ENCODE data around the gene NFKBIA.
"Not testable (repeated sequence)": the region's sequence is repeated elsewhere in the genome, so short reads cannot be mapped to it uniquely, and the experiment has no call there.

NFKBIA gene

GRCh38 chr14:35389315-35389667, 15.3 kb downstream of the NFKBIA start:
- DNase-seq, result no peak

GRCh38 chr14:35388656-35389314, 15.8 kb downstream of the NFKBIA start:
- DNase-seq, result no peak

GRCh38 chr14:35387713-35388579, 16.6 kb downstream of the NFKBIA start:
- no peak for DNase-seq

- DNase-seq, result no peak
Observed at GRCh38 chr14:35387219-35387618, 17.3 kb downstream of the NFKBIA start.

GRCh38 chr14:35386673-35387125, 17.9 kb downstream of the NFKBIA start:
- no peak for DNase-seq

GRCh38 chr14:35385042-35385839, 19.3 kb downstream of the NFKBIA start:
- no peak for DNase-seq

- DNase-seq, result no peak
Observed at GRCh38 chr14:35384455-35385041, 20.0 kb downstream of the NFKBIA start.

- no peak for DNase-seq
Observed at GRCh38 chr14:35383569-35384454, 20.7 kb downstream of the NFKBIA start.

GRCh38 chr14:35380794-35381193, 23.8 kb downstream of the NFKBIA start:
- DNase-seq, result no peak

- not testable (repeated sequence) for DNase-seq
Observed at GRCh38 chr14:35379234-35379933, 25.2 kb downstream of the NFKBIA start.

GRCh38 chr14:35378425-35379233, 25.9 kb downstream of the NFKBIA start:
- no peak for DNase-seq

- no peak for DNase-seq
Observed at GRCh38 chr14:35375558-35376025, 29.0 kb downstream of the NFKBIA start.

GRCh38 chr14:35374263-35374712, 30.3 kb downstream of the NFKBIA start:
- DNase-seq, result no peak

- not testable (repeated sequence) for DNase-seq
Observed at GRCh38 chr14:35373208-35373607, 31.3 kb downstream of the NFKBIA start.

GRCh38 chr14:35370969-35371368, 33.6 kb downstream of the NFKBIA start:
- DNase-seq, result no peak

GRCh38 chr14:35369701-35370191, 34.8 kb downstream of the NFKBIA start:
- no peak for DNase-seq

GRCh38 chr14:35368583-35369392, 35.8 kb downstream of the NFKBIA start:
- DNase-seq, result no peak

- DNase-seq, result no peak
Observed at GRCh38 chr14:35368139-35368460, 36.4 kb downstream of the NFKBIA start.

GRCh38 chr14:35367056-35367372, 37.5 kb downstream of the NFKBIA start:
- DNase-seq, result no peak

Data from activated CD8-positive, alpha-beta memory T cell treated with anti-CD3 and anti-CD28 coated beads, Interleukin-2, amount 50 U/mL, for 4 hours (primary cell).